Activated naive CD8-positive, alpha-beta T cell treated with anti-CD3 and anti-CD28 coated beads, Interleukin-2, amount 50 U/mL, for 24 hours (primary cell): ENCODE results near the gene CIAPIN1.

Experiments
- ATAC-seq: fragments of 150-1000 bp; cut with Tn5 transposase; one replicate; pipeline ENCODE4 v1.10.0; 2021
- DNase-seq: peaks from one replicate; pipeline ENCODE4 v3.0.0; 2021
- H3K27ac Mint-ChIP-seq: one replicate; pipeline ENCODE4 v1.8.0; 2021; ENCODE audit warnings: mild to moderate bottlenecking, mixed read lengths
- H3K27me3 Mint-ChIP-seq: one replicate; pipeline ENCODE4 v1.8.0; 2021; ENCODE audit warnings: mixed read lengths
- H3K36me3 Mint-ChIP-seq: one replicate; pipeline ENCODE4 v1.8.0; 2021; ENCODE audit warnings: low read depth, mixed read lengths
- H3K4me1 Mint-ChIP-seq: one replicate; pipeline ENCODE4 v1.8.0; 2021; ENCODE audit warnings: mixed read lengths
- H3K4me3 Mint-ChIP-seq: one replicate; pipeline ENCODE4 v1.8.0; 2021; ENCODE audit warnings: mild to moderate bottlenecking, moderate library complexity, mixed read lengths
- H3K9me3 Mint-ChIP-seq: one replicate; pipeline ENCODE4 v1.8.0; 2021; ENCODE audit warnings: mixed read lengths

The CIAPIN1 gene

DNA sequence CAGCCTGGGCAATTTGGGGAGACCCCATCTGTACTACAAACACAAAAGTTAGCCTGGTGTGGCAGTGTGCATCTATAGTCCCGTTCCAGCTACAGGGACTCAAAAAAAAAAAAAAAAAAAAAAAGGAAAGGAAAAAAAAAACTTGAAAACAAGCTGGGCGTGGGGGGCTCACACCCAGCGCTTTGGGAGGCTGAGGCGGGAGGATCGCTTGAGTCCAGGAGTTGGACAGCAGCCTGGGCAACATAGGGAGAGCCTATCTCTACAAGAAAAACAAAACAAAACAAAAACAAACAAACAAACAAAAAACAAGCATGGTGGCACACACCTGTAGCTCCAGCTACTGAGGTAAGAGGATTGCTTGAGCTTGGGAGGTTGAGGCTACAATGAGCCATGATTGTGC, 55.5 kb downstream of the CIAPIN1 start:
- H3K27ac Mint-ChIP-seq = no peak overlapping the region
- no peak for ATAC-seq

DNA sequence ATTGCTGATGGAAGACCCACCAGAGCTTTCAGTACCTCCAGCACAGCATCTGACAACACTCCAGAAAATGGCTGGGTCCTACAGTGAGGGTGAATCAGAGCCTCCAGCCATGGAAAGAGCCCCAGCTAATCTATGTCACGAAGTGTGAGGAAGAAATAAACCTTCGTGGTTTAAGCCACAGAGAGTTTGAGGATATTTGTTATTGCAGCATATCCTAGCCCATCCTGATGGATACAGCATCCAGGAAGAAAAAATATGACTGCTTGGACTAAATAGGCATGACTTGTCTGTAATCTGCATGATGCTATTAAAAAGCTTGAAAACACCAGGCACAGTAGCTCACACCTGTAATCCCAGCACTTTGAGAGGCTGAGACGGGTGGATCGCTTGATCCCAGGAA, 55.9 kb downstream of the CIAPIN1 start:
- H3K9me3 Mint-ChIP-seq = no peaks in the 10 kb centered on the region
- no peak for DNase-seq

More for the DNA sequence above, 55.5 kb downstream of the CIAPIN1 start:
- Mint-ChIP-seq H3K4me3 (no peak overlapping the region), H3K36me3 (no peaks in the 10 kb centered on the region), H3K4me1 (peaks cover 12% of the 10 kb centered on the region), H3K27me3 (peaks cover 12% of the 10 kb centered on the region), H3K9me3 (no peaks in the 10 kb centered on the region)
- DNase-seq = no peak

DNA sequence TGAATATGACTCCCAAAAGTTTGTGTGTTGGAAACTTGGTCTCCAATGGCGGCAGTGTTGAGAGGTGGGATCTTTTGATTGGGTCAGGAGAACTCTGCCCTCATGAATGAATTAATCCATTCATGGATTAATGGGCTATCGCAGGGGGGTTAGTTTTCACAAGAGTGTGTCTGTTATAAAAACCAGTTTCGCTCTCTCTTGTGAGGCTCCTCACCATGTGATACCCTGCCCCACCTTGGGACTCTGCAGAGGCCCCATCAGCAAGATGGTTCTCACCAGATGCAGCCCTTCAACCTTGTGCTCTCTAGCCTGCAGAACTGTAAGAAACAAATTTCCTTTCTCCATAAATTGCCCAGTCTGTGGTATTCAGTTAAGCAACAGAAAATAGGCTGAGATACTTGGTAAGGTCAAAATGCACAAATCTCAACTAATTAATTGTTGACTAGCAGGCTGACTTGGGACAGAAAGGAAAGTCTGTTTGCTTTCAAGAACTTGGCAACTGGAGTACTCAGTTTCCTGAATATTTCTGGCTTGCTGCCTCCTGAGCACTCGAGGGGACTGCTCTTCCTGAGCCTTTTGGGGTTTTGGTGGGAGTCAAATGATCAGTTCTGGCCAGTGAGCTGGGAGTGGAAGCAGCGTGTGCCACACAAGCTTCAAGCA, 56.4 kb downstream of the CIAPIN1 start:
- H3K4me1 Mint-ChIP-seq = peaks cover 15% of the 10 kb centered on the region
- ATAC-seq (no peak), DNase-seq (no peak)
- H3K4me3 Mint-ChIP-seq = no peak overlapping the region
- peaks cover 15% of the 10 kb centered on the region for H3K27me3 Mint-ChIP-seq
- no peaks in the 10 kb centered on the region for H3K9me3 Mint-ChIP-seq
- H3K36me3 Mint-ChIP-seq = no peaks in the 10 kb centered on the region
- H3K27ac Mint-ChIP-seq = no peak overlapping the region

More for the DNA sequence above, 55.9 kb downstream of the CIAPIN1 start:
- peak; percentile 45 for ATAC-seq
- peaks cover 15% of the 10 kb centered on the region for H3K4me1 Mint-ChIP-seq
- peaks cover 15% of the 10 kb centered on the region for H3K27me3 Mint-ChIP-seq
- H3K36me3 Mint-ChIP-seq = no peaks in the 10 kb centered on the region
- H3K4me3 Mint-ChIP-seq = no peak overlapping the region
- no peak overlapping the region for H3K27ac Mint-ChIP-seq

DNA sequence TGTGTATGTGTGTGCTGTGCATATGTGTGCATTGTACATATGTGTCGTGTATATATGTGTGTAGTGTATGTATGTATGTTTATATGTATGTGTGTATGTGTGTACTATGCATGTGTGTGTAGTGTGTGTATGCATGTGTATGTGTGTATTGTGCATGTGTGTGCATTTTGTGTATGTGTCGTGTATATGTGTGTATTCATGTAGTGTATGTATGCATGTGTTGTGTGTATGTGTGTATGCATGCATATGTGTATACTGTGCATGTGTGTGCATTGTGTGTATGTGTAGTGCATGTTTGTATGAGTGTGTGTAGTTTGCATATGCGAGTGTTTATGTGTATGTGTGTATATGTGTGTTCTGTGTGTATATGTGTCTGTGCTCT, 58.1 kb downstream of the CIAPIN1 start:
- Mint-ChIP-seq H3K36me3 (no peaks in the 10 kb centered on the region), H3K27me3 (peaks cover 15% of the 10 kb centered on the region), H3K4me3 (no peak overlapping the region), H3K9me3 (no peaks in the 10 kb centered on the region), H3K4me1 (peaks cover 19% of the 10 kb centered on the region), H3K27ac (no peak overlapping the region)
- ATAC-seq (no peak), DNase-seq (no peak)

DNA sequence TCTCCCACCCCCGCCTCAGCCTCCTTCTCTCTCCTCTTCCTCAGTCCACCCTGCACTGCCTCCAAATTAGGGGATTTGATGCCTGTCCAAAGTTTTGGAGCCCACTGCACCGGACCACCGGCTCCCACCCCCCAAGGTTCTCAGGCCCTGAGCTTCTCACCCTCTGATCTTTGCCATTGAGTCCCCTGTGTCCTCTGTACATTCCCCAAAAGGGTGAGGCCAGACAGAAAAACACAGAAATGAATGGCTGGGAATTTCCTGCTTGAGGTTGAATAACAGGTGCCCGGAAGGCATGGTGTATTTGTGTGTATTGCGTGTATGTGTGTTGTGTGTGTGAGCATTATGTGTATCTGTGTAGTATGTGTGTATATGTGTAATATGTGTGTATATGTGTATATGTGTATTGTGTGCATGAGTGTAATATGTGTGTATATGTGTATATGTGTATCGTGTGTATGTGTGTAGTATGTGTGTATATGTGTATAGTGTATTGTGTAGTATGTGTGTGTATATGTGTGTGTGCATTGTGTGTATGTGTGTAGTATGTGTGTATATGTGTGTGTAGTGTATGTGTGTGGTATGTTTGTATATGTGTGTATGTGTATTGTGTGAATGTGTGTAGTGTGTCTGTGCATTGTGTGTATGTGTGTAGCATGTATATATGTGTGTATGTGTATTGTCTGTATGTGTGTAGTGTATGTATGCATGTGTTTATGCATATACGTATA, 58.7 kb downstream of the CIAPIN1 start:
- Mint-ChIP-seq H3K36me3 (no peaks in the 10 kb centered on the region), H3K9me3 (no peaks in the 10 kb centered on the region), H3K27ac (no peak overlapping the region), H3K4me3 (no peak overlapping the region), H3K27me3 (peaks cover 15% of the 10 kb centered on the region), H3K4me1 (peaks cover 23% of the 10 kb centered on the region)
- DNase-seq (no peak), ATAC-seq (peak; percentile 47)

DNA sequence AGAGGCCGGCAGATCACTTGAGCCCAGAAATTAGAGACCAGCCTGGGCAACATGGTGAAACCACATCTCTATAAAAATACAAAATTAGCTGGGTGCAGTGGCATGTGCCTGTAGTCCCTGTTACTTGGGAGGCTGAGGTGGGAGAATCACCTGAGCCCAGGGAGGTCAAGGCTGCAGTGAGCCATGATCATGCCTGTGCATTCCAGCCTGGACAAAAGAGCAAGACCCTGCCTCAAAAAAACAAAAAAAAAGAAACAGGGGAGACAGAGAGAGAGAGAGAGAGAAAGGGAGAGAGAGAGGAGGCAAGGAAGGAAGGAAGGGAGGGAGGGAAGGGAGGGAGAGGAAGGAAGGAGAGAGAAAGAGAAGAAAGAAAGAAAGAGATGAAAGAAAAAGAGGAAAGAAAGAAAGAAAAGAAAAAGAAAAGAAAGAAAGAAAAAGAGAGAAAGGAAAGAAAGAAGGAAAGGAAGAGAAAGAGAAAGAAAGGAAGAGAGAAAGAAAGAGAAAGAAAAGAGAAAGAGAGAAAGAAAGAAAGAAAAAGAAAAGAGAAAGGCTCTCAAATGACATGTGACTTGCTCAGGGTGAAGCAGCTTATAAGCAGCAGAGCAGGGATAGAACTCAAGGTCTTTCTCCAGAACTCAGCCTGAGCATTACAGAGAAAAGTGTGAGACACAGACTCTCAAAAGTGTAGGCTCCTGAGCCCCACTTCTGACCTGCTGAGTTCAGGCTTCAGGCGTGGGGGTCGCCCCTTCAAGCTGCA, 59.4 kb downstream of the CIAPIN1 start:
- peak; percentile 27 for ATAC-seq
- H3K9me3 Mint-ChIP-seq = no peaks in the 10 kb centered on the region
- no peak overlapping the region for H3K4me3 Mint-ChIP-seq
- H3K27ac Mint-ChIP-seq = no peak overlapping the region
- no peaks in the 10 kb centered on the region for H3K36me3 Mint-ChIP-seq
- H3K27me3 Mint-ChIP-seq = peaks cover 15% of the 10 kb centered on the region
- DNase-seq = no peak
- H3K4me1 Mint-ChIP-seq = peaks cover 24% of the 10 kb centered on the region

DNA sequence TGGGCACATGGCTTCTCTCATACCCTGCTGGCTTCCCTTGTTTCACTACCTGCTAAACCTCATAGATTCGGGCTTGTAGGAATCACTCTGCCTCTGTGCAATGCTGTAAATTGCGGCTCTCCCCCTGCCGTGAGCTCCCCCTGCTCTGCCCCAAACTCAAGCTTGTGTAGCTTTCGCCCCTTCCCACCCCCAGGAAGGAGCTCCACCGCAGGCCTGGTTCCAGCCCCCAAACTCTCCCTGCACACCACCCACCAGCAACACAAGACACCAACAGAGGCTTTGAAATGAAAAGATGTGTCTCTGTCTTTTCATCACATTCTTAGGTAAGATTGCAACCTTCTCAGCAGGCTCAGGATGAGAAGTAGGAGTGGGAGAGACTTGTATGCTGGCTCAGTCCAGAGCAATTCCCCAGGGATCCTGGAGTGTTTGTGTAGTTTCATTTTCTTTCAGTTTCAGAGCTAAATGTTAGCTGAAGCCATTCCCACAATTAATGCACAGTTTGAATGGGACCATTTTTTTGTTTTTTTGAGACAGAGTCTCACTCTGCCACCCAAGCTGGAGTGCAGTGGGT, 60.7 kb downstream of the CIAPIN1 start:
- DNase-seq = no peak
- H3K4me1 Mint-ChIP-seq = peaks cover 29% of the 10 kb centered on the region
- H3K9me3 Mint-ChIP-seq = no peaks in the 10 kb centered on the region
- no peak overlapping the region for H3K4me3 Mint-ChIP-seq
- no peak for ATAC-seq
- no peak overlapping the region for H3K27ac Mint-ChIP-seq
- peaks cover 12% of the 10 kb centered on the region for H3K27me3 Mint-ChIP-seq
- no peaks in the 10 kb centered on the region for H3K36me3 Mint-ChIP-seq

DNA sequence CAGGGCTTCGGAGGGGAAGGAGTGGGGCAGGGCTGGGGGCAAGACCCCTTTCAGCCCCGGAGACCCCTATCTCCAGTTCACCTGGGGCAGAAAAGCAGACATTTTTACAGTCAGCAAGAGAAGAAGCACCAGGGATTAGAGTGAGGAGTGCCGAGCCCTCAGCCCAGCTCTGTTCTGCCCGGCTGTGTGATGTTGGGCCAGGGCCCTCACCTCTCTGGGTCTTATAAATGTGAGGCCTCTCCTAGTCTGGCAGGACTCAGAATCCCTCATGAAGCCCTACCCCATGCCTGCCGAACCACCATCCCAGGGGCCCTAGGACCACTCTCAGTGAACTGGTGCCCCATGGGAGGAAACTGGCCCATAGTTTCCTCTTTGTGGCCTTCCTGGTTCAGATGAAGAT, 62.1 kb downstream of the CIAPIN1 start:
- Mint-ChIP-seq H3K27me3 (peaks cover 9% of the 10 kb centered on the region), H3K9me3 (no peaks in the 10 kb centered on the region), H3K4me3 (no peak overlapping the region), H3K27ac (no peak overlapping the region), H3K36me3 (no peaks in the 10 kb centered on the region), H3K4me1 (peaks cover 35% of the 10 kb centered on the region)
- ATAC-seq (peak; percentile 4), DNase-seq (no peak)

DNA sequence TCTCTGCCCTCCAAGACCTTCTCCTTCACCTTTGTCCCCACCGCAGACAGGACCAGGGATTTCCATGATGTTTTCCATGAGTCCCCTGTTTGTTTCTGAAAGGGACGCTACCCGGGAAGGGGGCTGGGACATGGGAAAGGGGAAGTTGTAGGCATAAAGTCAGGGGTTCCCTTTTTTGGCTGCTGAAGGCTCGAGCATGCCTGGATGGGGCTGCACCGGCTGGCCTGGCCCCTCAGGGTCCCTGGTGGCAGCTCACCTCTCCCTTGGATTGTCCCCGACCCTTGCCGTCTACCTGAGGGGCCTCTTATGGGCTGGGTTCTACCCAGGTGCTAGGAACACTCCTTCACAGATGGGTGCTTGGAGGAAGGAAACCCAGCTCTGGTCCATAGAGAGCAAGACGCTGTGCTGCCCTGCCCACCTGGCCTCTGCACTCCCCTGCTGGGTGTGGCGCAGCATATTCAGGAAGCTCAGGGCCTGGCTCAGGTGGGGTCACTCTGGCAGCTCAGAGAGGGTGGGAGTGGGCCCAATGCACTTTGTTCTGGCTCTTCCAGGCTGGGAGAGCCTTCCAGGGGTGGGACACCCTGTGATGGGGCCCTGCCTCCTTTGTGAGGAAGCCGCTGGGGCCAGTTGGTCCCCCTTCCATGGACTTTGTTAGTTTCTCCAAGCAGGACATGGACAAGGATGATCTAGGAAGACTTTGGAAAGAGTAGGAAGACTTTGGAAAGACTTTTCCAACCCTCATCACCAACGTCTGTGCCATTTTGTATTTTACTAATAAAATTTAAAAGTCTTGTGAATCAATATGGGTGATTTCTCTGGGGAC, 62.7 kb downstream of the CIAPIN1 start:
- H3K9me3 Mint-ChIP-seq = no peaks in the 10 kb centered on the region
- peaks cover 35% of the 10 kb centered on the region for H3K4me1 Mint-ChIP-seq
- H3K27ac Mint-ChIP-seq = no peak overlapping the region
- no peak overlapping the region for H3K4me3 Mint-ChIP-seq
- DNase-seq = no peak
- no peaks in the 10 kb centered on the region for H3K36me3 Mint-ChIP-seq
- H3K27me3 Mint-ChIP-seq = peaks cover 9% of the 10 kb centered on the region
- ATAC-seq = no peak

DNA sequence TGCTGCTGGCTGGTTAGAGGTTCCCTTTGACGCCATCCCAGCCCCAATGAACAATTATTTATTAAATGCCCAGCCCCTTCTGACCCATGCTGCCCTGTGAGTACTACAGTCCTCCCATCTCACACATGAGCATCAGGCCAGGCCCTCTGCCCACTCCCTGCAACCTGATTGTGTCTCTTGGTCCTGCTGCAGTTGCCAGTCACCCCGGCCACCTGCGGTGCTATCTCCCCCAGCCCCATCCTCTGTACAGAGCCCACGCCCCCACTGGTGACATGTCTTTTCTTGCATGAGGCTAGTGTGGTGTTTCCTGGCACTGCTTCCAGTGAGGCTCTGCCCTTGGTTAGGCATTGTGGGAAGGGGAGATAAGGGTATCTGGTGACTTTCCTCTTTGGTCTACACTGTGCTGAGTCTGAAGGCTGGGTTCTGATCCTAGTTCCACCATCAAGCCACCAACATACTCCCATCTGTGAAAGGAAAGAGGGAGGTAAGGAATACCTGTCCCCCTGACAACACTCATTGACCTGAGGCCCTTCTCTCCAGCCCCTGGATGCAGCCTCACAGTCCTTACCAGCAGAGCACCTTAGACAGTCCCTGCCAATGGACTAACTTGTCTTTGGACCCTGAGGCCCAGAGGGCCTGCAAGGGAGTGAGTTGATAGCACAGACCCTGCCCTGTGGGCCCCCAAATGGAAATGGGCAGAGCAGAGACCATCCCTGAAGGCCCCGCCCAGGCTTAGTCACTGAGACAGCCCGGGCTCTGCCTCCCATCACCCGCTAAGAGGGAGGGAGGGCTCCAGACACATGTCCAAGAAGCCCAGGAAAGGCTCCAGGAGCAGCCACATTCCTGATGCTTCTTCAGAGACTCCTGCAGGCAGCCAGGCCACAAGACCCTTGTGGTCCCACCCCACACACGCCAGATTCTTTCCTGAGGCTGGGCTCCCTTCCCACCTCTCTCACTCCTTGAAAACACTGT, 63.6 kb downstream of the CIAPIN1 start:
- H3K9me3 Mint-ChIP-seq = no peaks in the 10 kb centered on the region
- ATAC-seq (no peak), DNase-seq (no peak)
- H3K4me3 Mint-ChIP-seq = no peak overlapping the region
- H3K4me1 Mint-ChIP-seq = peaks cover 32% of the 10 kb centered on the region
- no peak overlapping the region for H3K27ac Mint-ChIP-seq
- H3K36me3 Mint-ChIP-seq = no peaks in the 10 kb centered on the region
- H3K27me3 Mint-ChIP-seq = peaks cover 7% of the 10 kb centered on the region

DNA sequence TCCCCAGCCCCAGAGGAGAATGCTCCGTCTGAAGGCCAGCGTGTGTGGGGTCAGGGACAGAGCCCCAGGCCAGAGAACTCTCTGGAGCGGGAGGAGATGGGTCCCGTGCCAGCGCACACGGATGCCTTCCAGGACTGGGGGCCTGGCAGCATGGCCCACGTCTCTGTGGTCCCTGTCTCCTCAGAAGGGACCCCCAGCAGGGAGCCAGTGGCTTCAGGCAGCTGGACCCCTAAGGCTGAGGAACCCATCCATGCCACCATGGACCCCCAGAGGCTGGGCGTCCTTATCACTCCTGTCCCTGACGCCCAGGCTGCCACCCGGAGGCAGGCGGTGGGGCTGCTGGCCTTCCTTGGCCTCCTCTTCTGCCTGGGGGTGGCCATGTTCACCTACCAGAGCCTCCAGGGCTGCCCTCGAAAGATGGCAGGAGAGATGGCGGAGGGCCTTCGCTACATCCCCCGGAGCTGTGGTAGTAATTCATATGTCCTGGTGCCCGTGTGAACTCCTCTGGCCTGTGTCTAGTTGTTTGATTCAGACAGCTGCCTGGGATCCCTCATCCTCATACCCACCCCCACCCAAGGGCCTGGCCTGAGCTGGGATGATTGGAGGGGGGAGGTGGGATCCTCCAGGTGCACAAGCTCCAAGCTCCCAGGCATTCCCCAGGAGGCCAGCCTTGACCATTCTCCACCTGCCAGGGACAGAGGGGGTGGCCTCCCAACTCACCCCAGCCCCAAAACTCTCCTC, 64.5 kb downstream of the CIAPIN1 start:
- DNase-seq (no peak), ATAC-seq (no peak)
- H3K36me3 Mint-ChIP-seq = no peaks in the 10 kb centered on the region
- H3K4me3 Mint-ChIP-seq = no peak overlapping the region
- H3K4me1 Mint-ChIP-seq = peaks cover 36% of the 10 kb centered on the region
- H3K27ac Mint-ChIP-seq = no peak overlapping the region
- H3K27me3 Mint-ChIP-seq = peaks cover 3% of the 10 kb centered on the region
- H3K9me3 Mint-ChIP-seq = no peaks in the 10 kb centered on the region

DNA sequence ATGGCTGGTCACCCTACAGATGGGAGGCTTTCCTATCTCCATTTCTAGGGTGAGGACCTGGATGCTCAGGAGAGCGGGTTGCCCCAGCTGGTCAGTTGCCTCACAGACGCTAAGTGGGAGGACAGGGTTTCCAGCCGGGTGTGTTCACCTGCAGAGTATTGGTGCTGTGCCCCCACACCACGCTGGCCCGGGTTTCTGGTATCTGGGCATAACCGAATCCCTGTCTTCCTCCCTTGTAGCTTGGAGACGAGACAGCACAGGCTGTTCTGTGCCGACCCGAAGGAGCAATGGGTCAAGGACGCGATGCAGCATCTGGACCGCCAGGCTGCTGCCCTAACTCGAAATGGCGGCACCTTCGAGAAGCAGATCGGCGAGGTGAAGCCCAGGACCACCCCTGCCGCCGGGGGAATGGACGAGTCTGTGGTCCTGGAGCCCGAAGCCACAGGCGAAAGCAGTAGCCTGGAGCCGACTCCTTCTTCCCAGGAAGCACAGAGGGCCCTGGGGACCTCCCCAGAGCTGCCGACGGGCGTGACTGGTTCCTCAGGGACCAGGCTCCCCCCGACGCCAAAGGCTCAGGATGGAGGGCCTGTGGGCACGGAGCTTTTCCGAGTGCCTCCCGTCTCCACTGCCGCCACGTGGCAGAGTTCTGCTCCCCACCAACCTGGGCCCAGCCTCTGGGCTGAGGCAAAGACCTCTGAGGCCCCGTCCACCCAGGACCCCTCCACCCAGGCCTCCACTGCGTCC, 65.2 kb downstream of the CIAPIN1 start:
- ATAC-seq = no peak

More for the DNA sequence above, 65.2 kb downstream of the CIAPIN1 start:
- H3K27me3 Mint-ChIP-seq = peaks cover 3% of the 10 kb centered on the region
- H3K36me3 Mint-ChIP-seq = no peaks in the 10 kb centered on the region
- no peak for DNase-seq
- H3K9me3 Mint-ChIP-seq = no peaks in the 10 kb centered on the region
- H3K4me3 Mint-ChIP-seq = no peak overlapping the region
- no peak overlapping the region for H3K27ac Mint-ChIP-seq
- peaks cover 43% of the 10 kb centered on the region for H3K4me1 Mint-ChIP-seq
